GM19351 (cell line): ENCODE results near the gene SLC4A2.

ENCODE experiments used
- ATAC-seq: cut with Tn5 transposase; IDR thresholded peaks from one replicate; pipeline ENCODE4 v1.9.1; 2021; ENCODE audit warnings: mild to moderate bottlenecking, moderate library complexity; ENCODE audit not compliant: unreplicated experiment

SLC4A2 gene

DNA sequence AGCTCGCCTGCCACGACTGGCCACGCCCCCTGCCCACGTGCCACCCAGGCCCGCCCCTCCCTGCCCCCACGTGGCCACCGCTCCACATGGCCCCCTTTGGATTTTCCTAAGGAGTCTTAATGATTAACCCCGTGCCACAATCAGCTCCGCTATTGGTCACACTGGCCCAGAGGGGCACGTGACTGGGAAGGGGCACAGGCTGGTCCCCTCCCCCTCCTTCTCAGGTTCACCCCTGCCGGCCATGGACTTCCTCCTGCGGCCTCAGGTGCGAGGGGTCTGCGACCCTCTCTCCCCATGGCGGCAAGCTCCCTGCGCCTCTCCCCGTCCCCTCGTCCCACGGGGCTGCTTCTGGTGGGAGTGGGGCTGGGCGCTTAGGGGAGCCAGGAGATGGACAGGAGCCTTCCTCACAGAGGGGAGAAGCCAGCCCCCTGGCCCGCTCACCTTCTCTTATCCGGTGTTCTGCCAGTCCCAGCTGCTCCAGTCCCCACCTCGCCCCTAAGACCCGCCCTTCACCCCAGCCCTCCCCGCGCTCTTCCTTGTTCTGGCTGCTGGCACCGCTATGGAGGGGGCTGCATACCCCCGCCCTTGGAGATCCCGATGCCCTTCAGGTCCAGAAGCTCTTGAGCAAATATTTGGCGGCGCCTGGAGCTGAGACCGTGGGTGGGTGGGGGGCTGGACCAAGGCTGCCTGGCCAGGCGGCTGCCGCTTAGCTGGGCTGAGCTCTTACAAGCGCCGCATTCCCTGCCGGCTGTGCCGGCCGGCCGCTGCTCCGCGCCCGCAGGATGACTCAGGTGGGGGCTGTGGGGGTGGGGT is 3.2 kb downstream of the SLC4A2 start:
- ATAC-seq: no peak

DNA sequence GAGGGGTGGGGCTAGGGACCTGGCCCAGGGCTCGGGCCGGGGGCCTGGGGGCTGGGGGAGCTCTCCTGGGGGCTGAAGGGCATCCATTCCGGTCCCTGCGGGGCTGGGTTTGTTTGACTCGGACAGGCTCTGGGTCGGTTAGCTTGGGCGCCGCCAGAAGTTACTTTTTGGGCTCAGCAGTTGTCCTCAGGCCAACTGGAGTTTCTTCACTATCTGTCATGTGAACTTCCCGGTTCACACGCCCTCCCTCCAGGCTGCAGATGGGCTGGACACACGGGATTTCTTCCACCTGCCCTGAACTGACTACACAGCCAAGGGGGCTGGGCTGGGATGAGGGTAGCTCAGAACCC is 3.8 kb downstream of the SLC4A2 start:
- ATAC-seq: no peak

DNA sequence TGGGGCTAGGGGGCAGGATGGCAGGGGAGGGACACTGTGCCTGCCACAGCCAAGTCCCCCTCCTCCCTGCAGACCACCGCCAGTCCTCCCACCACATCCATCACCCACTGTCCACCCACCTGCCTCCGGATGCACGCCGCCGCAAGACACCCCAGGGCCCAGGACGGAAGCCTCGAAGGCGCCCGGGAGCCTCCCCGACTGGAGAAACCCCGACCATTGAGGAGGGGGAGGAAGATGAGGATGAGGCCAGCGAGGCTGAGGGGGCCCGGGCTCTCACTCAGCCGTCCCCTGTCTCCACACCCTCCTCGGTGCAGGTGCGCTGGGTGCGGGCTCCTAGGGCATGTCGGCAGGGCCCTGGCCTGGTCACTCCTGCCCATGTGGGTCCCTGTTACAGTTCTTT is 5.1 kb downstream of the SLC4A2 start:
- no peak for ATAC-seq

DNA sequence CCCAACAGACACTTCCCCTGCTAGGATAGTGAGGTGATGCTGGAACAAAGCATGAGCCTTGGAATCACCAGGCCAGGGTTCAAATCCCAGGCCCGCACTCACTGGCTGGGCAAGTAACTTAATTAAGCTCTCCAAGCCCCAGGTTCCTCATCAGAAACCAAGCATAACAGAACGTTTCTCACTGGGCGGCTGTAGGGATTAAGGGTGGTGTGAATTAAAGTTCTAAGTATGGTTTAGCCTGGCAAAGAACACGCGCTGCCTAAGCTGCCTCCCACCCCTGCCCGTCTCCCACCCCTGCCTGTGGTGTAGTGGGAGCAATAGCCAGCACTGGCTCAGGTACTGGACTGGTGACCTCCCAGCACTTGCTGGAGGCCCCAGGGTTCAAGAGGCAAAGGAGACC is 5.6 kb downstream of the SLC4A2 start:
- no peak for ATAC-seq

DNA sequence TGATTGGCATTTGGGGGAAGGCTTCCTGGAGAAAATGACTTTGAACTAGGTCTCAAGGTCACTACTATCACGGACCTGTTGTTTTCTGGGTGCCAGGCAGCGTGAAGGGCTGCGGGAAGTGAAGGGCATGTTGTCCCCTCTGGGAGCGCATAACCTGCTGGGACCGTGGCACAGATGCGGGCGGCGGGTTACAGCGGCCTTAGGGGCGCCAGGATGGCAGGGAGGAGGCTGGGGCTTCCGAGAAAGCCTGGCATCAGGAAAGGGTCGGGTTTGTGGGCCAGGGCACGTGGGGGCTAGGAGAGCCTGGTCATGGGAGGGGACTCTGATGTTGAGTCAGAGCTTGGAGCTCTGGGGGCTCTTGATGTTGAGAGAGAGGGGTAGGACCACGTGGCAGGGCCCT is 6.1 kb downstream of the SLC4A2 start:
- no peak for ATAC-seq

DNA sequence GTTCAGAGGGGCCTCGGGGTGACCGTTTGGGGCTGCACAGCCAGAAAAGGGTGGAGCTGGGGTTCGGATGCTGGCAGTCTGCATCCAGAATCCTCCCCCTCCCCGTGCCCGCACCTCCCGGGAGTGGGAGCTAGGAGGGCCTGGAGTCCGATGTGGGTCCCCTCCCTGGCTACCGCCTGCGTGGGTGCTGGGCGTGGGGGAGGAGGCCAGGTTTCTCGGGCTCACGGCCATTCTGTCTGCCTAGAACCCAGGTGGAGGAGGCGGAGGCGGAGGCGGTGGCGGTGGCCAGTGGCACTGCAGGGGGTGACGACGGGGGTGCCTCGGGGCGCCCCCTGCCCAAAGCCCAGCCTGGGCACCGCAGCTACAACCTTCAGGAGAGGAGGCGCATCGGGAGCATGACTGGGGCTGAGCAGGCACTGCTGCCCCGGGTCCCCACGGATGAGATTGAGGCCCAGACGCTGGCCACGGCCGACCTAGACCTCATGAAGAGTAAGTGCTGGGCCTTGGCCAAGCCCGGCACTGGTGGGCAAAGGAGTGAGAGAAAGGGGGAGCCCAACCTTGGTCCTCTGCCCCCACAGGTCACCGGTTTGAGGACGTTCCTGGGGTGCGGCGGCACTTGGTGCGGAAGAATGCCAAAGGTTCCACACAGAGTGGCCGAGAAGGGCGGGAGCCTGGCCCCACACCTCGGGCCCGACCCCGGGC is 7.0 kb downstream of the SLC4A2 start:
- no peak for ATAC-seq

DNA sequence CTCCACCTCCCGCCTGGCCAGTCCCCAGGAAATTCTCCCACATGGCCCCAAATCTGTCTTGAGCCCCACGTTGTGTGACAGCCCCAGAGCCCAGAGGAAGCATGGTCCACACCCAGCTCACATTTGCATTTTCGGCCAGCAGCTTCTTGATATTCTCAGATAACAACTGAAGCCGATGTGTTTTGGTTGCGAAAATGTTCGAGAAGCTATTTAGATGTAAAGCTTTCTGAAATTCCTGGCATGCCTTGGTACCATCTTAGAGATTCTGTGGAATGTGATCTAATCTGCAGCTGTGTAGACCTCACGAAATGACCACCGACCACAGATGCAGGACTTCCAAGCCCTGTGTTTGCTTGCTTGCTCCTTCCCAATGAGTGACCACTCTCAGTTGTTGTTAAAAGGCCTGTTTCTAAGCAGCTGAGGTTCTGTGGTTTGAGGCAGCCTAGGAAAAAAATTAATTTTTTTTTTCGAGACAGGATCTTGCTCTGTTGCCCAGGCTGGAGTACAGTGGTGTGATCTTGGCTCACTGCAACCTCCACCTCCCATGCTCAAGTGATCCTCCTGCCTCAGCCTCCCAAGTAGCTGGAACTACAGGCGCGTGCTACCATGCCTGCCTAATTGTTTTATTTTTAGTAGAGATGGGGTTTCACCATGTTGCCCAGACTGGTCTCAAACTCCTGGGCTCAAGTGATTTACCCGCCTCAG is 8.8 kb downstream of the SLC4A2 start:
- no peak for ATAC-seq

DNA sequence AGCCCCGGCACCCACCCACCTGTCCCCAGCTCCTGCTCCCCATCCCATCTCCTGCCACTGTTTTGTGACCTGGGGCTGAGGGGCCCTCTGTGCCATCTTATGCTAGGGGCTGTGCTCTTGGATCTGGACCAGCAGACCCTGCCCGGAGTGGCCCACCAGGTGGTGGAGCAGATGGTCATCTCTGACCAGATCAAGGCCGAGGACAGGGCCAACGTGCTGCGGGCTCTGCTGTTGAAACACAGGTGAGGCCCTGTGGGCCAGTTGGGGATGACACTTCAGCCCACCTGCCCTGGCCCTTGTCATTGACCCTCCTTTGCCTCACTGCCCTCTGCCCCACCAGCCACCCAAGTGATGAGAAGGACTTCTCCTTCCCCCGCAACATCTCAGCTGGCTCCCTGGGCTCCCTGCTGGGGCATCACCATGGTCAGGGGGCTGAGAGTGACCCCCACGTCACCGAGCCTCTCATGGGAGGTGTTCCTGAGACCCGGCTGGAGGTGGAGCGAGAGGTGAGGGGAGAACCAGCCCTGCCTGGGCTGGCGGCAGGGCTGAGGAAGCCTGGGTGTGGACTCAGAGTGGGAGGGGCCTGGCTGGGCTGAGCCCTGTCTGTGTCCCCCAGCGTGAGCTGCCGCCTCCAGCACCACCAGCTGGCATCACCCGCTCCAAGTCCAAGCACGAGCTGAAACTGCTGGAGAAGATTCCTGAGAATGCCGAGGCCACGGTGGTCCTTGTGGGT is 10.6 kb downstream of the SLC4A2 start:
- no peak for ATAC-seq

DNA sequence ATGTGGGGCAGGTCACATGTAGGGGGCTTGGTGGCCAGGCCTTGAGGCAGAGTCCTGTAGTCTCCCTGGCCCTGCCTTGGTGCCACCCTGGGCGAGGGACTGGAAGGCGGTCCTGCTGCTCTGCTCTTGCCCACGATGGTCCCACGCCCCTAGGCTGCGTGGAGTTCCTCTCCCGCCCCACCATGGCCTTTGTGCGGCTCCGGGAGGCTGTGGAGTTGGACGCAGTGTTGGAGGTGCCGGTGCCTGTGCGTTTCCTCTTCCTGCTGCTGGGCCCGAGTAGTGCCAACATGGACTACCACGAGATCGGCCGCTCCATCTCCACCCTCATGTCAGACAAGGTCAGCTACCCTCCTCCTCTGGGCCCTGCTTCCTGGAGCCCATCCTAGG is 11.2 kb downstream of the SLC4A2 start:
- ATAC-seq: no peak

DNA sequence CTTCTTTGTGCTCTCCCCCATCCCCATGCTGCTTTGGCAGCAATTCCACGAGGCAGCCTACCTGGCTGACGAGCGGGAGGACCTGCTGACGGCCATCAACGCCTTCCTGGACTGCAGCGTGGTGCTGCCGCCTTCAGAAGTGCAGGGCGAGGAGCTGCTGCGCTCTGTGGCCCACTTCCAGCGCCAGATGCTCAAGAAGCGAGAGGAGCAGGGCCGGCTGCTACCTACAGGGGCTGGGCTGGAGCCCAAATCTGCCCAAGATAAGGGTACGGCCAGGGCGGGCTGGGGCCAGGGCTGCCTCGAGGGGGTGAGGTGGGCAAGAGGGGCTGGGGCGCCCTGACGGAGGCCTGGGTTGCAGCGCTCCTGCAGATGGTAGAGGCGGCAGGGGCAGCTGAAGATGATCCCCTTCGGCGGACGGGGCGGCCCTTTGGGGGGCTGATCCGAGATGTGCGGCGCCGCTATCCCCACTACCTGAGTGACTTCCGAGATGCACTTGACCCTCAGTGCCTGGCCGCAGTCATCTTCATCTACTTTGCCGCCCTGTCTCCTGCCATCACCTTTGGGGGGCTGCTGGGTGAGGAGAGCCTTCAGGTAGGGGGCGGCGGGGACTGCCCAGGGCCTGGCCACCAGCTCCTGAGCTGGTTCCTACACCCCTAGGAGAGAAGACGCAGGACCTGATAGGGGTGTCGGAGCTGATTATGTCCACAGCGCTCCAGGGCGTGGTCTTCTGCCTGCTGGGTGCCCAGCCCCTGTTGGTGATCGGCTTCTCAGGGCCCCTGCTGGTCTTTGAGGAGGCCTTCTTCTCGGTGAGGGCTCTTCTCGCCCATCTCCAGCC is 11.9 kb downstream of the SLC4A2 start:
- no peak for ATAC-seq

DNA sequence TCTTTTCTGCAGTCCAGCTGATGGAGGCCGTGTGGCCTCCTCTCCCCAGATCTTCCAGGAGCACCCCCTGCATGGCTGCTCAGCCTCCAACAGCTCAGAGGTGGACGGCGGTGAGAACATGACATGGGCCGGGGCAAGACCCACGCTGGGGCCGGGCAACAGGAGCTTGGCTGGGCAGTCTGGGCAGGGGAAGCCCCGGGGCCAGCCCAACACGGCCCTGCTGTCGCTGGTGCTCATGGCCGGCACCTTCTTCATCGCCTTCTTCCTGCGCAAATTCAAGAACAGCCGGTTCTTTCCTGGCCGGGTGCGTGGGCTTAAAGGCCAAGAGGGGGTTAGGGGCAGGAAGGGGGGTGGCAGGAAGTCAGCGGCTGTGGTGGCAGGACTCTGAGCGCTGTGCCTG is 14.6 kb downstream of the SLC4A2 start:
- ATAC-seq: no peak

DNA sequence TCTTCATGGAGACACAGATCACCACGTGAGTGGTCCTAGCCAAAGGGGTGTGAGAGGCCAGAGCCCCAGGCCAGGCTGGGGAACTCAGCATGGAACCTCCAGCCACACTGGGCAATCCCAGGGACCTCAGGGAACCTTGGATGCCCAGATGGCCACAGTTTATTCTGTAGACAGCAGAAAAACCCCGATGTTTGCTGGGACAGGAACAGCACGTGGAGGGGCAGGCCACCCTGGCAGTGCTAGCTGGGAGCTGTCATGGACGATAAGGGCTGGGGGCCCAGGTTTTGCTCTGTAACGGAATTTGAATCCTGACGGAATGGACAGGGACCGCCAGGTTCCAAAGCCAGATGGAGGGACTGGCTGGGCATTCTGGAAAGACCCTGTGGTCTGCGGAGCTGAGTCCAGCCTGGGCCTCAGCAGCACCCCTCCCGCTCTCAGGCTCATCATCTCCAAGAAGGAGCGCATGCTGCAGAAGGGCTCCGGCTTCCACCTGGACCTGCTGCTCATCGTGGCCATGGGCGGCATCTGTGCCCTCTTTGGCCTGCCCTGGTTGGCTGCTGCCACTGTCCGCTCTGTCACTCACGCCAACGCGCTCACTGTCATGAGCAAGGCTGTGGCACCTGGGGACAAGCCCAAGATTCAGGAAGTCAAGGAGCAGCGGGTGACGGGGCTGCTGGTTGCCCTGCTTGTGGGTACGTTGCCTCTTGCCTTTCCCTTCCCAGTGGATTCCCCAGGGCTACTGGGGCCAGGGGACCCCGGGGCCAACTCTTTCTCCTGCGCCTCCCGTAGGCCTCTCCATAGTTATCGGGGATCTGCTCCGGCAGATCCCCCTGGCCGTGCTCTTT is 15.7 kb downstream of the SLC4A2 start:
- ATAC-seq: no peak

DNA sequence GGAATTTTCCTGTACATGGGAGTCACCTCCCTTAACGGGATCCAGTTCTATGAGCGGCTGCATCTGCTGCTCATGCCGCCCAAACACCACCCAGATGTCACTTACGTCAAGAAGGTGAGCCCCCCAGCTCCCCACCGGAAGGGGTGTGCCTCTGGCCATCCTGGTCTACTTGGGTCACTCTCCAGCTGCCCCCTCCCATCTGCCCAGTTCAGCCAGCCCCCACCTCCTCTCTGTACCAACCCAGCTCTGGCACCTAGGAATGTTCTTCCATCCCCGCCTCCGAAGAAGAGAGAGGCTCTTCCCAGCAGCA is 16.2 kb downstream of the SLC4A2 start:
- no peak for ATAC-seq

DNA sequence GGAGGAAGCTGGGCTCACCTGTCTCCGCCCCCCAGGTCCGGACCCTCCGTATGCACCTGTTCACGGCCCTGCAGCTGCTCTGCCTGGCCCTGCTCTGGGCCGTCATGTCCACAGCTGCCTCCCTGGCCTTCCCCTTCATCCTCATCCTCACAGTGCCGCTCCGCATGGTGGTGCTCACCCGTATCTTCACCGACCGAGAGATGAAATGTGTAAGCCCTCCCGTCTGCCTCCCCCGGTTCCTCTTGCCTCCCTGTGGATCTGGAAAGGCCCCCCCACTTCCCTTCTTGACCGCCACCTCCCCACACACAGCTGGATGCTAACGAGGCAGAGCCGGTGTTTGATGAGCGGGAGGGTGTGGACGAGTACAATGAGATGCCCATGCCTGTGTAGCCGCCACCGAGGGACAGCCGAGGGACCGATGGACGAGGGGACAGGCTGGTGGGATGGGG is 16.6 kb downstream of the SLC4A2 start:
- ATAC-seq: no peak

DNA sequence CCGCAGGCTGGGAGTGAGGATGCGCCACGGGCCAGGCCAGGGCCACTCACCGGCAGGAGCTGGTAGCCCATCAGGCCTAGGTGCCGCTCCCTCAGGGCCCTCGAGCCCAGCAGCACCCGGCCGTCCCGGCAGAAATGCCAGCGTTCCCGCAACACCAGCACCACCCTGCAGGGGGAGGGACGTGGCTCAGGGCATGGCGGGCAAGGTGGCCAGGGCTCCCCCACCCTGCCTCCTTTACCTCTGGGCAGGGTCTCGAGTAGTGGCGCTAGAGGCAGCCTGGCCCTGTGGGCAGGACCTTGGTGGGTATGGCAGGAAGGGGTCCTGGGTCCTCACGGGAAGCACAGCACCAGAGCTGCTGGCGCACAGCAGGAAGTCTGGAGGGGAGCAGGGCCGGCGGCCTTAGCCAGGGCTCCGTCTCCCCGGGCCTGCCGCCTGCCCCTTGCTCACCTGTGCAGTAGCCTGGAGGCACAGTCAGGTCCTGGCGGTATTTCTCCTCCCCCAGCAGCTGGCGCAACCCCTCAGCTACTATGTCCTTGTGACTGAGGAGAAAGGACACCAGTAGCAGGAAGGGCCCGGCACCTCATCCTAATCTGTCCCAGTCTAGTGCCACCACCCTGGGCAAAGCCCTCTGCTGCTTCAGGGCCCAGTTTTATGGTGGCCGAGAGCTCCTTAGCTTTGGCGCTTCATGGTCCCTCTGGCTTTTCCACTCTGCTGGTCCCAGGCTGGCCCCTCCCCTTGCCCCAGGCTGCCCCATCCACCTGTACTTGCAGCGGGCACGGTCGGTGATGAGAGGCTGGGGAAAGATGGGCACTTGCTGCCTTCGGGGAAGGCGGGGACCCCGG is 17.7 kb downstream of the SLC4A2 start:
- no peak for ATAC-seq

DNA sequence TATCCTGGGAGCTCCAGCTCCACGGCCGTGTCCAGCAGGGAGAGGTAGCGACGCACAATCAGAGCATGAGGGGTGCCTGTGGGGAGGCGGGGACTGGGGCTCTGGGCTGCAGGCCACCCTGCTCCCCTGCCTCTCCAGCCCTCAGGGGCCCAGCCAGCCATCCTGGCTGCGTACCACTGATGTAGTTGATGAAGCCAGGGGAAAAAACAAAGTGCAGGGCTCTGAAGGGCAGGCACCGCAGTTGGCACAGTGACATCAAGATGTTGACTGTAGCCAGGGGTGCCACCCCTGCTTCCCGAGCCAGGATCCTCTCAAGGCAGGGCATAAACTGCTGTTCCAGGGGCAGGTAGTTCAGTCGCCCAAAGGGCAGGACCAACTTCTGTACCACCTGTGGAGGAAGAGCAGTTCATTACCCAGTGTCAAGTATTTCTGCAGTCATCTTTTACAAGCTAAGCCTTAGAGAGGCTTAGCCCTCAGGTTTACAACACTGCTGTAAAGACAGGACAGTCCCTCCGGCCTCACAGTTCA is 18.4 kb downstream of the SLC4A2 start:
- no peak for ATAC-seq

DNA sequence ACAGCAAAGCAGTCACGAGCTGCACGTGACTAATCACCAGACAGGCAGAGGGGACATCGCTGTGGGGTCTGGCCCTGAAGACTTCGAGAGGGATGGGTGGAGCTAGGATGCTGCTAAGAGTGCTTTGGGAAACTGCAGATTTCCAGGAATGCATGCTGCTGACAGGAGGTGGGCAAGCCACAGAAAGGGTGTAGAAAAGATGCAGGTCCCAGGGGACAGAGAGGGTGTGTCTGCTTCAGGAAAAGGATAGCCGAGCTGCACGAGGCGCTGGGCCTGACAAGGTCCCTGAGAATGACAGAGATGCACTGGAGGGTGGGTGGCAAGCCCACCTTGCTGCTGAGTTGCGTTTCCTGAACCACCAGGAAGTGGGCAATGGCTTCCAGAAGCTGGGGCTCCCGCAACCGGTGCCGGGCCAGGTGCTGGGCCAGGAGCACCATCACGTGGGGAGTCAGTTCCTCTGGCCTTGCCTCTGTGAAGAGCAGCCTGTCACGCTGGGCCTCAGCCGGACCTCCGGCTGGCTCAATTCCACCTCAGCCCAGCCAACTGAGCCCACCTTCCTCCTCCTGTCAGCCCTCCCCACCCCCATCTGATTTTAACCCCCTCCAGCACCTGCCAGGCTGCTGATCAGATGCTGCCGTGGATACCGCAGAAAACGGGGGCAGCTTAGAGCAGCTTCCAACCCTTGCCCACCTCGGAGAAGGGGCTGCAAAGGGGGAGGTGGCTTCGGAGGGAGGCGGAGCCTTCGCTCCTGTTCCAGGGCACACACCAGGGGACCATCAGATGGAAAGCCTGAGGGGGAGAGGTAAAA is 19.0 kb downstream of the SLC4A2 start:
- no peak for ATAC-seq
